OCI-M2 (cell line): ENCODE measurements around the gene CFAP97D1.

ENCODE experiments used
- DNase-seq: peaks from one replicate; lab custom pipeline; 2025; ENCODE audit not compliant: unreplicated experiment; lab: John Stamatoyannopoulos, UW

CFAP97D1 gene

DNA sequence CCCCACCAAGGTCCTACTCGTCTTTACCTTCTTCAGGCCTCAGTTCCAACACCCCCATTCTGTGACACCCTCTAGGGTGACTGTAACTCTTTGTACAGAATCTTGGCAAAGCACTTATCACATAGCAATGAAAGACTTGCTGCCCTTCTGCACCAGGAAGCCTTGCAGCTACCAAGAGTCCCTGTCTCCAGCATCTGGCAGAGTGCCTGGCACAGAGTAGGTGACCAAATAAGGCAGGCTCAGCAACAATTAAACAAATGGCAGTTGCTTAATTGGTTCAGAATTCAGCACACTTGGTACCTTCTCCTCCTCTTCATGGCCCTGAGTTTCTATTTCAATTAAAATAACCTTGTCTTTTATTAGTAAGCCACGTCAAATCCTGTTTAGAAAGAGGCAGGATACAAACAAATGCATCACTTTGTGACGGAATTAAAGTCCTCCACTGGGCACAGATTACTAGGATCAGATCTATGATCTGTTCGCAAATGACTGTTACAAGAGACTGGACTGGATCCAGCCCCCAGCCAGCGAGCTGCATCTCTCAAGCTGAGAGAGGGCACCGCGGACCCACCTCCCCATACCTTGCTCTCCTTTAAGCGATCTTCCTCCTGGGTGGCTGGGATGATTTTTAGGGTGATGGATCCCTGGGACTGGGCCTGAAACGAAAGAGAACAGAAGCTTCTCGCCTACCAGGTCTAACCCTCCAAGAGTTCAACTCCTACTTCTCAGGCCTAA lies 43.3 kb downstream of the CFAP97D1 start:
- no peak for DNase-seq

DNA sequence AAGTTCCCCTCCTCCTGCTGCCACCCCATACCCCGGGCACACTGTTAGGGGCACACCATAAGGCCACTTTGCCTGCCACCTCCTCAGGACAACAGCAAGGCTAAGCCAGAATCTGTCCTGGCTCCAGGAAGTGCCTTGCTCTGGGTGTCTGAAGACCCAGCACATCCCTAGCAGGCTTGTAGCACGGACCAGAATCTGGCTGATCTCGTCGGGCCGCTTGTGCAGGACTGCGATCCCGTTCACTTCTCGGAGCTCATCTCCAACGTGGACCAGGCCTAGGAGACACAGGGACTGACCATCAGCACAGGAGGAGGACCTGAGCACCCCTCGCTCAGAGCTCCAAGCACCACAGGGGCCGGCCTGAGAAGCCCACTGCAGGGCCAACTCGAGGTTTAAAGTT lies 45.3 kb downstream of the CFAP97D1 start:
- no peak for DNase-seq

DNA sequence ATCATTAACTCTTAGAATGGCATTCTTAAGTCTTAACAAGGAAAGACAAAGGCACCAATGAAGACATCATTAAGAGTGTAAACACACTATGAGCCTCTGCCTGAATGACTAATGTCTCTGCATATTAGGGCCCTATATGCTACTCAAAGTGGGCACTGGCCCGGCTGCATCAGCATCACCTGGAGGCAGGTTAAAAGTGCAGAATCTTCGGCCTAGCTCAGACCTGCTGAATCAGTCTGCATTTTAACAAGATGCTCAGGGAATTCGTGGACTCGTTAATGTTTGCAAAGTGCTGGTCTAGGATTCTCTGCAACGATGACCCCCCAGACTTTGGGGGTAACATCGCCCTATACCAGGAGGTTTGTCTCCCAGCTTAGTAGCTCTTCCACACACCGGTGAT lies 46.0 kb downstream of the CFAP97D1 start:
- DNase-seq, result no peak

DNA sequence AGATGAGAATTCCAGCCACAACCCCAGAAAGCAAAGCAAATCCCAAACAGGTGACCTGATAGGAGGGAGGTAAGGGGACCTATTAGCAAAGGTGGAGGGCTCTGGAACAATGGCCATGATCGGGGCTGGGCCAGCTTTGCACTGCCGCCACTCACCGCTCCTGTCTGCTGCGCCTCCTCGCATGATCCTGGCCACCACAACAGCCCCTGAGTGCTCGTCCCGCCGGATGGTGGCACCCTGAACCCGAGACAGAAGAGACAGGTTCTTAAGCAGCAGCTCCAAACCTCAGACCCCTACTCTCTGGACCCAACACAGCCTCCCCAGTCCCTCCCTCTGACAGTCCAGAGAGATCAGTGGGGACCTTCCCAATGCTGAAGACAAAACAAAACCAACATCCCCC lies 47.4 kb downstream of the CFAP97D1 start:
- no peak for DNase-seq

DNA sequence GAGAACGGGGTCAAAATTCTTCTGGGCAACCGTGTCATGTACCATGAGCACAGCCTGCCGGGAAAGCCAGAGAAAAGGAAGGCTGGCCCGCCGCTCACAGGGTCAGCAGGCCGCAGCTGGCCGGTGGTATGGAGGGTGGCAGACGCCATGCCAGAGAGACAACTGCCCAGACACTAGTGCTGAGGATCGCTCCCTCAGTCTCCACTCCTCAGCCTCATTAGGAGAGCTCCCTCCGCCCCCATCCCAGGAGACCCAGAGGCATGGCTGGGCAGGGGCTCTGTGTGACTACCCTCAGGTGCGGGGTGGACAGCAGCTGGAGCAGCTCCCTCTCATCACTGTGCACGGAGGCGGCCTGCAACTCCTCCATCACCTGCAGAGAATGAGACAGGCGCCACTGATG lies 49.5 kb downstream of the CFAP97D1 start:
- no peak for DNase-seq

DNA sequence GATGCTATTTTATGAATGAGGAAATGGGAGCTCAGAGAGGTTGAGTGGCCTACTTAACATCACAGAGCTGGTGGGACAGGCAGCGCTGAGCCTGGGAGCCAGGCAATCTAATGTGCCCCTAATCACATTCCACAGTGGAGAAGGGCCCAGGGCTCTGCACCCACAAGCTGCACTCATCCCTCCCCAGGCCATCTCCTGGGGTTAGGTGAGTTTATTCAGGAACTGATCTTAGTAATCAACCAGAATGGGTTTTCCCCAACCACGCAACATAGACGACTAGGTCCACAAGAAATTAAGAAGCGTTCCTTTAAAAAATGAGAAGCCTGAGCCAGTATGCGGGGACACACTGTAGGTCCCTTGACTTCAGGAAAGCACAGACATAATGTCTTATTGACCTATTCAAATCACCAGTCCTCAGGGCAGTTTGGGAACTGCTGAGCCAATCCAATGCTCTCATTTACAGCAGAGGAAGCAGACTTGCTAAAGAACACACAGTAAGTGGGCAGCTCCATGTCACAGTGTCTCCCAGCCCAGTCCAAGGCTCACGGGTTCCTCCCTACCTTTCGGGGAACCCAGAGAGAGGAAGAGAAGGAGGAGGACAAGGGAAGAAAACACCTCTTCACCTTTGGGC lies 50.4 kb downstream of the CFAP97D1 start:
- no peak for DNase-seq

DNA sequence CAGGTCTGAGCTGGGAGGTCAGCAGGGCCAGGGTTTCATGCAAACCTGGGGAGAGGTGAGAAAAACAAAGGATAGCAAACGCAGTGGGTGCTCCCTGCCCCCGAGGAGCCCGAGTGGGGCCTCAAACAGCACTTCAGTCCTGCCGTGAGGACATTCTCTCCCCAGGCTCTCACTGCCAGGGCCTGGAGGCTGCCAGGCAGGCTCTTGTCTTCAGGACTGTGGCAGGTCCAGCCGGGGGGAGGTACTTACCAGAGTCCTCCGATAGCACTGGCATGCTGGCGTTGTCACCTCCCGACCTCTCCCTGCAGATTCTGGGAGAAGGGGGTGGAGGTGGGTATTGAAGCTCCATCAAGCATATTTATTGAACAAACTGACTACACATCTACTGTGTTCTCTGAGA lies 51.4 kb downstream of the CFAP97D1 start:
- DNase-seq, result no peak

DNA sequence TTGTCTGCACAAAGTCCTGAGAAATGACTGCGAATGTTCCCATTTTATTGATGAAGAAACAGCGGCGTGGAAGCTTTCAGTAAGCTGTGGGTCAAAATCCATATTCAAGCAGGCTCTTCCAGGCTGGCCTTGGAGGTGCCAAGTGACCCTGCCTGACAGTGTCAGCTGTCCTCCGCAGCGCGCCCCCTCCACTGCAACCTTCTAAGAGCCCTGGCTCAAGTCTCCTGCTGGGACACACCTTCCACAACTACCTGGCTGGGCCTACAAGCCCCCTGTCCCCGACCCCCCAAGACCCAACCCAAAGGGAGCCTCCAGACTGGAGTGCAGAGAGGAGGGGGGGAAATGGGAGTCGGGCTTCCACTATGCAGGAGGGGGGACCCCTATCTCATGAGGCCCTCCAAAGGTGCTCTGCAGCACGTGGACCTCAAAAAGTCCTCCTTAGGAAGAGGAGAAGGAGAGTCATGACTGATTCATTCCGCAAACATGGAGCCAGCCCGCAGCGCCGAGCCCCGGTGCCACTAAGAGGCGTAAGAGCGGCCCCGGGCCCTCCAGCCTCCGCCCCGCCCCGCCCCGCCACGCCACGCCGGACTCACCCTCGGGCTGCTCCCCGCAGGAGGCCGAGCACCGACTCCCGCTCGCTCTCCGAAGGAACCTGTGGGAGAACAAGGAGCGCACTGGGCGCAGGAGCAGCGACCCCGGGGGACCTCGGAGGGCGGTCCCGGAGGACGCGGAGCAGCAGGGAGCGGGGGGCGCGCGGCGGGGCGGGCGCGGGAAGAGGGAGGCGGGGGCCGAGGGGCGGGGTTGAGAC lies 52.1 kb downstream of the CFAP97D1 start:
- no peak for DNase-seq

DNA sequence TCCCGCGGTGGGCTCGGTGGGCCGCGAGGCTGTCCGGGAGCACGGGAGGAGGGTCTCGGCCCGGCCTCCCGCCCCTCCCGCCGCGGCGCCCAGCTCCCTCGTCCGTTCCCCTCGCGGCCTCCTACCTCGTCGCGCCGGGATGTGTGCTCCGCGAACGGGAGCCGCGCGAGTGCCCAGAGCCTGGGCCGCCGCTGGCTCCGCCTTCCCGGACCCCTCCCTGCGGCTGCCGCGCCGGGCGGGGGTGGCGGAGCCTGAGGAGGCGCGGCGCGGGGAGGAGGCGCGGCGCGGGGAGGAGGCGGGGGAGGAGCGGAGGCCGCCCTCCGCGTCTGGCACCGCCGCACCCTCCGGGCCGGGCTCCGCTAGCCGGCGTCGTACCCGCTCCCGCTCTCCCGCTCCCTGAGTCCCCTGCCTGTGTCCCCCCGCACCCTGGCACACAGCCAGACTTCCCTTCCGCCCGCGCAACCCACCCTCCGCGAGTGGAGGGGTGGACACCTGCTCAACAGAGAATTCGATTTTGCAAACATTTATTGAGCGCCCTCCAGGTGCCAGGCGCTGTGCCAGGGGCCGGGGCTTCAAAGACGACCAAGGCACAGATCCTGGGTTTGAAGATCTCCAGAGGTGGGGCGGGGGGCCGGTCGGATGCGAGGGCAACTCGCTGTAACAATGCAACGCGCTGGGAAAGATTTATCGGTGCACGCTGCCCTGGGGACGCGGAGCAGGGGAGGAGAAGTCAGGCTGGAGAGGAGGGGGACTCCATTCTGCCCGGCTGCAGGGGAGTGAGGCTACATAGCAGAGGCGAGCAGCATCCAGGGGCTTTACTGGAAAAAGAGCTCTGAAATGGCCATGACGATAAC lies 53.0 kb downstream of the CFAP97D1 start, which contains the start of gene MPP3:
Gene MPP3, minus strand, starts transcription at position 171 of the 854 bp plus-strand sequence. CDS start 1,240 bp downstream, outside the sequence.
- DNase-seq, result no peak

DNA sequence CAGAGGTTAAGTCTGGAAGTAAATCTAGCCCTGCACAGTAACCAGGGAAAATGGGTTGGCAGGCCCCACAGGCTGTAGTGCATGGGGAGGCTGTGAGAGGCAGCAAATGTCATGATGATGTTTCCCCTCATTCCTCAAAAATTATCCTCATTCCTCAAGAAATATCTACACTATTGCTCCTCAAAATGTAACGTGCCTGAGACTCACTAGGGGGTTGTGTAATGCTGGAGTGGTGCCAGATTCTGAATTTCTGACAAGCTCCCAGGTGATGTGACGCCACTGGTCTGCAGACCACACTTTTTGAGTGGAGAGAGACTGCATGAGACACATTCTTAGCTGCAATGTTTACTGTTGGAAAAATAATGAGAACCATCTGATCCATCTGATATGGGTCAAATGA lies 53.9 kb downstream of the CFAP97D1 start:
- DNase-seq, result no peak
